ENCODE data around the gene DNAJC5G.

- TF ChIP-seq, protein P1, sequence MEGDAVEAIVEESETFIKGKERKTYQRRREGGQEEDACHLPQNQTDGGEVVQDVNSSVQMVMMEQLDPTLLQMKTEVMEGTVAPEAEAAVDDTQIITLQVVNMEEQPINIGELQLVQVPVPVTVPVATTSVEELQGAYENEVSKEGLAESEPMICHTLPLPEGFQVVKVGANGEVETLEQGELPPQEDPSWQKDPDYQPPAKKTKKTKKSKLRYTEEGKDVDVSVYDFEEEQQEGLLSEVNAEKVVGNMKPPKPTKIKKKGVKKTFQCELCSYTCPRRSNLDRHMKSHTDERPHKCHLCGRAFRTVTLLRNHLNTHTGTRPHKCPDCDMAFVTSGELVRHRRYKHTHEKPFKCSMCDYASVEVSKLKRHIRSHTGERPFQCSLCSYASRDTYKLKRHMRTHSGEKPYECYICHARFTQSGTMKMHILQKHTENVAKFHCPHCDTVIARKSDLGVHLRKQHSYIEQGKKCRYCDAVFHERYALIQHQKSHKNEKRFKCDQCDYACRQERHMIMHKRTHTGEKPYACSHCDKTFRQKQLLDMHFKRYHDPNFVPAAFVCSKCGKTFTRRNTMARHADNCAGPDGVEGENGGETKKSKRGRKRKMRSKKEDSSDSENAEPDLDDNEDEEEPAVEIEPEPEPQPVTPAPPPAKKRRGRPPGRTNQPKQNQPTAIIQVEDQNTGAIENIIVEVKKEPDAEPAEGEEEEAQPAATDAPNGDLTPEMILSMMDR (conservative IDR thresholded peaks at IDR 0.05; ENCODE audit: low read depth, low read length): no peak
- TF ChIP-seq EZH2 (IDR thresholded peaks at IDR 0.05; ENCODE audit: low read length, unreplicated experiment): no peak
- TF ChIP-seq EZH2phosphoT487 (IDR thresholded peaks at IDR 0.05; ENCODE audit: borderline replicate concordance, low read length): no peak
These were observed 41.6 kb downstream of the DNAJC5G start for GRCh38 chr2:27316655-27317412.

Measured in PC-3 (cell line).